Measurements from ENCODE around the gene ITFG2.
"Not testable (repeated sequence)": the region's sequence is repeated elsewhere in the genome, so short reads cannot be mapped to it uniquely, and the experiment has no call there.

DNA sequence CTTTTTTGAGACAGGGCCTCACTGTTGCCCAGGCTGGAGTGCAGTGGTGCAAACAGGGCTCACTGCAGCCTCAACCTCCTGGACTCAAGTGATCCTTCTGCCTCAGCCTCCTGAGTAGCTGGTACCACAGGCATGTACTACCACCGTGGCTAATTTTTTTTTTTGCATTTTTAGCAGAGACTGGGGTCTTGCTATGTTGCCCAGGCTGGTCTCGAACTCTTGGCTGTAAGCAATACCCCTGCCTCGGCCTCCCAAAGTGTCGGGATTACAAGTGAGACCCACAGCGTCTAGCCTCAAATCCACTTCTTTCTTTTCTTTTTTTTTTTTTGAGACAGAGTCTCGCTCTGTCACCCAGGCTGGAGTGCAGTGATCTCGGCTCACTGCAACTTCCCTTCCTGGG lies 50.9 kb downstream of the ITFG2 start:
- not testable (repeated sequence) for TF ChIP-seq EZH2 (IDR thresholded peaks at IDR 0.05); POLR2AphosphoS5 (IDR thresholded peaks at IDR 0.05; ENCODE audit: borderline replicate concordance, low read depth, low read length)

All from SK-N-MC (cell line).